HG03060 (cell line): ENCODE data around the gene TEX264.

ENCODE experiments used
- ATAC-seq: cut with Tn5 transposase; IDR thresholded peaks from one replicate; pipeline ENCODE4 v1.9.1; 2021; ENCODE audit warnings: low read depth, moderate number of reproducible peaks; ENCODE audit not compliant: unreplicated experiment

TEX264 gene

DNA sequence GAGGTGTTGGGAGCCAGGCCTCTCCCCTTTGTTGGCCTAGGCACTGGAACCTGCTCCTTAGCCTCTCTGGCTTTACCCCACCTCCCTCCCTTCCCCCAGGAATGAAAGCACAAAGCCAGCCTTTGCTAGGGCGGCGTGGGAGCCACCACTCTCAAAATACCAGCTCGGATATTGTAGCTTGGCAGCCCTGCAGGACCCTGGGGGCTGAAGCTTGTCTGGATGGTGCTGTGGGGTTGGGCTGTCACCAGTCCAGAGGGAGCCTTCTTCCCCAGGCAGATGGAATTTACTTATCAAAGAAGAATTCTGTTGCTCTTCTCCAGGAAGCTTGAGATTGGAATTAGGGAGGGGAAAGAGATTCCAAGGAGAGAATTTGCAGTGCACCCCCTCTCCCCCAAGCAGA lies 20.9 kb downstream of the TEX264 start:
- no peak for ATAC-seq

DNA sequence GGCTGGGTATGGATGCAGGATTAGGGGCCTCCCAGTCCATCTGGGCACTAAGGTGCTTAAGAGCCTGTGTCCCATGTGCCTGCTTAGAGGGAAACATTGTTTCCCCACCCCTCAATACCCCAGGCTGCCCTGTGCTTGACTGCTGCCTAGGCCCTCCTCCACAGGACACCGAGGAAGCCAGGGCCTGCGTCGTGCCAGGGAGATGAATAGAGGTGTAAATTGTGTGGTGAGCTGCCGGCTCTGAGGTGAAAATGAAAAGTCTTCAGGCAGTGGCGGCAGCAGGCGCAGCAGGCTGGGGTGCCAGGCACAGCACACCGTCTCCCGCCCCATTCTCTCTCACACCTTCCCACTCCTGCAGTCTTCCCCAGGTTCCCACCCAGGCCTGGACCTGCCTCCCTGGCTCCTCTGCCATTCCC lies 21.9 kb downstream of the TEX264 start:
- no peak for ATAC-seq

DNA sequence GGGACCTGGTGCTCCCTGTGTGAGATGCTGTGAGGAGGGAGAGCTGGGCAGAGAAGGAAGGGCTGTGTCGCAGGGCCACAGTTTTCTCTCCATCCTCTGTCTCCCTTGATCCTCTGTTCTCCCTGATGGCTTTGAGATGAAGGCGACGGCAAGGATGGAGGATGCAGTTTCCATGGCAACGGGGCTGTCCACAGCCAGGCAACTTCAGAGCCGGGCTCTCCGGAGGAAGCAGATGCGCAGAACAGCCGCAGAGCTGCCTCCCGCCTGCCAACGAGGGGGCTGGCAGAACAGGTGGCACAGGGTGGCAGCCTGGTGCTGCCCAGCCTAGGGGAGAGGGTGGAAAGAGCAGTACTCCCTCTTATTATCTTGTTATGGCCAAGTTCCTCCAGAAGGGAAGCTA lies 25.9 kb downstream of the TEX264 start:
- no peak for ATAC-seq

DNA sequence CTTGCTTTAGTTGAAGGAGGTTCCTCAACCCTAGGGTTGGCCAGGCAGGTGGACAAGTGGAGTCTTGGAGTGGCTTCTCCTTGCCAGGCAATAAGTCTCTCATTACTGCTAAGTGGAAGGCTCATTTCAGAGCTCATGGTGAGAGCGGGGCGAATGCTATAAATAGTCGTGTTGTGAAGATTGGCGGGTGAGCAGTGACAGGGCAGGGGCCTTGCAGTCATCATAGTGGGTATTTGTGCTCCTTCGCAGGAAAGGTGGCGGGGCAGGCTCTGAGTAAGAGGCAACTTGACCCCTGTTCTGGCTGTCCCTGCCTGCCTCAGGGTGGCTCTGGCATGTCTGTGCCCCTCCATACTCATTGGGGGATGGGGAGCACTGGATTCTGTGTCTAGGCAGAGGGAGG lies 27.2 kb downstream of the TEX264 start:
- ATAC-seq, result no peak

DNA sequence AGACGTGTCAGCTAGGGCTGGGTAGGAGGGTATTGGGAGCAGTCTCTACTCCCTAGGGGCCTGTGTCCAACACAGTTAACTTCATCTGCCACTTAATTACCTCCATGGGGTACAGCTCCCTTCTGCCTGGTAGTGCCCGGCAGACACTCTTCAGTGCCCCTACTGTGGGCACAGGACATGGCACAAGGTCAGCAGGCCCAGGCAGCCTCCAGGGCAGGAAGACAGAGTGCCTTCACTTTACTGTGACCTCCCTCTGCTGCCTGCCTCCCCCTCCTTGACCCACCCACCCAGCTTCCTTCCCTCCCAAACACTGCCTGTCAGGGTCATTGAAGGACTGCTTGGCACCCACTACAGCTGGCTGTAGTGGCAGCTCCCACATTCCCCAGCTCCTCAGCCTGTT lies 29.4 kb downstream of the TEX264 start:
- no peak for ATAC-seq

DNA sequence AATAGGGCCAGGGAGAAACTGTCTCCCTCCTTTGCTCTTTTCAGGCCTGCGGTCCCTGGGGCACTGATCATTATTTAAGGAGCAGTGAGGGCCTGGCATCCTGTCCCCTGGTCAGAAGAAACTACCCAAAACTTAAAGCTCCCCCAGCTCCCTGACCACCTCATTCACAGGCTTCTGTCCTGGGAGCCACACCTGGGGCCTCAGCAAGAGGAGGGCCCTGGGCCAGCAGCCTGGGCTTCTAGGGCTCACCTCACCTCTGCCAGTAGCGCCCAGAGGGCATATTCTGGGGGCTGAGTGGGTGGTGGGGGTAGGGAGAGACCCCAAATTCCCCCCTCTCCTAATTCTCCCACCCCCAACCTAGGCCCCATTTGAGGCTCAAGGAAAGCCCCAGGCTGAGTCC lies 31.1 kb downstream of the TEX264 start:
- ATAC-seq, result no peak

DNA sequence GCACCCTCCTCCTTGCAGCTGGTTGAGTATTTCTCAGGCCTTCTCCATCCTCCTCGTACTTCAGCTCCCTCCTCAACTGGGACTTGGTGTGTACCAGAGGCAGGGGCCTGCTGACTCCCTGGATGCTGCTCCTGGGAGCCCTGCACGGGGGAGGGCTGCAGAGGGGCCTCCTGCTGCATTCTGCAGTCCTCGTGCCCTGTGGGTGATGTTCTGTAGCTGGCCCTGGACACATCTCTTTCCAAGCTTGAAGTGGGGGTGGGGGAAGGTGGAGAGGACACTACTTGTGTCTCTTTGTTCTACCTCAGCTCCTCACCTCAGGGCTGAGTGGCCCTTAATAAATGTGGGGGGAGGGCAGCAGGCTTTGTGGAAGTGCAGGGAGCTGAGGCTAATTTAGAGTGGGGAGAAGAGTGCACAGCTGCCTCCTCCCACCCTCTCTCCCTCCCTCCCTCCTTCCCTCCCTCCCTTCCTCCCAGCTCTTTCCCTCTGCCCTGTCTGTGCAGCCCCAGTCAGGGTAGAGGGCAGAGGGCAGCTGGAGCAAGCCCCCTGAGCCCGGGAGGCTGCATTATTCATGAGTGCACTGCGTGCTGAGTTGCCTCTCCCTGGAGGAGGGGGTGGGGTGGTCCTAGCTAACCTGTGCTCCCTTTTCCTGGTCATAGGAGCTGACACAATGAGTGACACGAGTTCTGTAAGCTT lies 32.2 kb downstream of the TEX264 start:
- ATAC-seq, result no peak

DNA sequence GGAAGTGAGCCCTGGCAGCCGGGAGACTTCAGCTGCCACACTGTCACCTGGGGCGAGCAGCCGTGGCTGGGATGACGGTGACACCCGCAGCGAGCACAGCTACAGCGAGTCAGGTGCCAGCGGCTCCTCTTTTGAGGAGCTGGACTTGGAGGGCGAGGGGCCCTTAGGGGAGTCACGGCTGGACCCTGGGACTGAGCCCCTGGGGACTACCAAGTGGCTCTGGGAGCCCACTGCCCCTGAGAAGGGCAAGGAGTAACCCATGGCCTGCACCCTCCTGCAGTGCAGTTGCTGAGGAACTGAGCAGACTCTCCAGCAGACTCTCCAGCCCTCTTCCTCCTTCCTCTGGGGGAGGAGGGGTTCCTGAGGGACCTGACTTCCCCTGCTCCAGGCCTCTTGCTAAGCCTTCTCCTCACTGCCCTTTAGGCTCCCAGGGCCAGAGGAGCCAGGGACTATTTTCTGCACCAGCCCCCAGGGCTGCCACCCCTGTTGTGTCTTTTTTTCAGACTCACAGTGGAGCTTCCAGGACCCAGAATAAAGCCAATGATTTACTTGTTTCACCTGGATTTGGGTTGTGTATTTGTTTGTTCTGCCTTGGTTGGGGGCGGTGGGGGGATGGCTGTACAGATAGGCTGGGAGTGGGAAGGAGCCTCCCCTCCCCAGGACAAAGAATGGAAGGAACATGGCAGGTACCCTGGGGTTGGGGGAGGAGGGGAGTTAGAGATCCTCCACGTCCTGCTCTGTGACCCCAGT lies 32.9 kb downstream of the TEX264 start:
- ATAC-seq, result no peak

DNA sequence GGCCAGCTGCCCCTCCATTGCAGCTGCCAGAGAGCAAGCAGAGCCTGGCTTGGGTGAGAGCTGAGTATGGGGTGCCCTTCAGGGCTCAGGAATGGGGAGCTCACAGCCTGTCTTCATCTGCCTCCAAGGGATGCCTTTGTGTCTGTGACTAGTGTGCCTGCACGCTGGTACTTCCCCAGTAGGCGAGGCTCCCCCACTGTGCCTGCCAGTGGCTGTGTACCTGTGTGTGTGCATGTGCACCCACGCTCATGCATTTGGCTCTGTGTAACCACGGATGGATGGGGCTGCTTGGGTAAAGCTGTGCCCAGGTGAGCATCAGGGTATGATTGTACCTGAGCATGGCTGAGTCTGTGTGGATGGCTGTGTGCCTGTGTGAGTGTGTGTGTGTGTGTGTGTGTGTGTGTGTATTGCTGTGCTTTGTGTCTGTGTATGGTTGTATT lies 33.5 kb downstream of the TEX264 start:
- ATAC-seq, result no peak

DNA sequence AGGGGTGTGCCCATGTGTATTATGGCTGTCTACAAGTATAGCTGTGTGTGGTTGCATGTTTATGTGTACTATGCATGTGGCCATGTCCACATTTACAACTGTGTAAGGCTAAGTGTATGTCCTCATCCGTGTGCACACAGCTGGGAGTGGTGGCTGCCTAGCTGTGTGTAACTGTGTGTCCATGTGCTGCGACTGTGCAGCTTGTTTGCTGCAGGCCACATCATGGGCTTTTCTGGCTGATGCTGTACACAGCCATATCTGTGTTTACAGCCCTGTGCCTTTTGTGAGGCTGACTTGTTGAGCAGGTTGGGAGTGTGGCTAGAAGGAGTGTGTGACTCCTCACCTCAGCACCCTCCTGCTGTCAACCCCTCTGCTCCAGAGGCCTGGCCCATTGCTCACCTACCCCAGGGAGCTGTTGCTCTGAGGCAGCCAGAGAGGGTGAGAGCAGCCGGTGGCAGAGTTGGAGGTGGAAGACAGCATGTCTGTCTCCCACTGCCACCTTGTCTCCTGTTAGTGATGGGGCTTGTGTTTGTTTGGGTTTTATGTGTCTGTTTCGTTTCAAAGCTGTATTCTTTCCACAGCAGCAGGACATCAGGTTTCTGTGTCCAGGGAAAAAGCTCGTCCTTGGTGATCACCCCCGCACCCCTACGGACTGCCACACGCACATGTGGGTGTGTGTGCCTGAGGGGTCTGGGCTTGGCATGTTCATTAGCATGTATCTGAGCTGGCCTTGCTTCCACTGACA lies 34.4 kb downstream of the TEX264 start:
- ATAC-seq, result no peak

DNA sequence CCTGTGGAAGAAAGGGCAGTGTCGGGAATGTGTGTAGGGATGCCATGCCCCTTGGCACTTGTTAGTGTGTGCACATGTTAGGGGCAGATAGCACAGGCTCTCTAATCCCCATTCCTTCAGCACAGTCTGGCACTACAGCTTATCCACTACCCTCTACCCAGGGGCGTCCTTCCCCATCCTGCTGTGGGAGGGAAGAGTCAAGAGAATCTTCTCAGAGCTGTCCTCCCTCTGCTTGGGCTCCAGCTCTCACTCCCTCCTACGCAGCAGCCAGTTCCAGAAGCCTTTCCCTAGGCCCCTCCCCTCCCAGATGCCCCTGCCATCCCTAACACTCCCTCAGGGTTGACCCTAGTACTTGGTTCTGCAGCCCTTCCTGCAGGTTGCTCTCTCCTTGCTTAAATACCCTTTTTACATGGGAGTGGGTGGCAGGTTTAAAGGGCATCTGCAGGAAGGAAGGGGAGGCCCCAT lies 35.0 kb downstream of the TEX264 start:
- ATAC-seq, result no peak

DNA sequence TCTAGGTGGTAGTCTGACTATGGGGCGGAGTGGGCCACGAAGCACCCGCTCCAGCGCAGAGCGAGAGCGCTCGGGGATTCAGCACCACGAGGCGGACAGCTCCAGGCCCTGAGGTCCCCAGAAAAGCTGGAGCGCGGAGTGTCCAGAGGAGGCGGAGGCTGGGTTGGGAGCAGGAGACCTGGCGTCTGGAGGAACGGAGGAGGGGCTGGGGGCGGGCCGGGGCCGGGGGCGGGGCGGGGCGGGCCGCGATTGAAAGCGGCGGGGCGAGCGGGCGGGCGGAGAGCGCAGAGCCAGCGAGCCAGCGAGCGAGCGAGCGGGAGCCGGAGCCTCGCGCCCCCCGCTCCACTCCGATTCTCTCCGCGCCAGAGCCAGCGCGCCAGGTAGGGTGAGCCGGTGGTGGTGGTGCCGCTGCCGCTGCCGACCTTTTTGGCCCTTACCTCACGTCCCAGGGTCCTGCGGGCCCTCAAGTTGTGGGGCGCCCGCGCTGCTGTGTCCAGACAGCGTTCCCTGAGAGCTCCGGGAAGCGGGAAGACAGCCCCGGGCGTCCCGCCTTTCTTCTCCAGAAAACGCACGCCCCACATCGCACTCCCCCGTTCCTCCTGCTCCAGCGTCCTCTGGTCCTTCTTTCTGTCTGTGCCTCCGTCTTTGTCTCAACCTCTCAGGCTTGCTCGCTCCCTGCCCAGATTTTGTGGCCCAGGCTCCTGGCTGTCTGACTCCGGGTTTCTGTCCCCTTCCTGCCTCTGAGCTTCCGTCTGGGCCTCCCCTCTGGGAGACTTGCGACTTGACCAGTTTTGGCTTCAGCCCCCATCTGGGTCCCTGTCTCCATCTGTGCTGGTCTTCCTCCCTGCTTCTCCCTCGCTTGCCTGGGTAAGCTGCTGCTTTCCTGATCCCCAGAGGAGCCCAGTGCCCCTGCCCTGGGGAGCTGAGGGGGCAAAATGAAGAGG lies 36.0 kb downstream of the TEX264 start, which contains the start of gene GRM2:
Gene GRM2 (plus strand): TSS at position 281 of the 944 bp plus-strand sequence. CDS start 1,916 bp downstream, outside the sequence.
- ATAC-seq, result no peak

DNA sequence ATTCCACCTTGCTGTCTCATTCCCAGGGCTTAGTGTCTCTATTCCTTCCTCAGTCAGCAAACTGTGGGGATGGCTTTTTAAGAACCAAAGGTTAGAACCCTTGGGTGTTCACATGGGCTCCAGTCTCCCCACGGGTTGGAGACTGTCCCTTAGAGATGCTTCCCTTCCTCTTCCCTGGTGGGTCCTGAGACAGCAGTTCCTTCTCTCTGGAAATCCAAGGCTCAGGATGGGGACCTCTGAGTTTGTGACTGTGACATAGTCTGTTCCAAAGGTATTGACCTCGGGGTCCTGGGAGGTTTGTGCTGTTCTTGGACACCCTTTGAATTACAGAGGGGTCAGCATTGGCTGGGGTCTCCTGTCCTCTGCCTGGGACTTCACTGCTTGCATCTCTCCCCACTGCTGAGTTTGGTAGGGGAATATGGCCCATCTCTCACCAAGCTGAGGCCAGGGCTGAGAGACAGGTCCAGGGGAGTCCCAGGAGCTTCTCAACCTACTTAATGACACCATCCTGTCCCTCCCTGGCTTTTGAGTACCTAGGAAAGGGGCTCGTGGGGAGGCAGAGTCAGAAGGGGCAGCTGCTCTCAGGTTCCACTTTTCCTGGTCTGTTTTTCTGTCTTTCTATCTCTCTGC lies 37.3 kb downstream of the TEX264 start:
- no peak for ATAC-seq

DNA sequence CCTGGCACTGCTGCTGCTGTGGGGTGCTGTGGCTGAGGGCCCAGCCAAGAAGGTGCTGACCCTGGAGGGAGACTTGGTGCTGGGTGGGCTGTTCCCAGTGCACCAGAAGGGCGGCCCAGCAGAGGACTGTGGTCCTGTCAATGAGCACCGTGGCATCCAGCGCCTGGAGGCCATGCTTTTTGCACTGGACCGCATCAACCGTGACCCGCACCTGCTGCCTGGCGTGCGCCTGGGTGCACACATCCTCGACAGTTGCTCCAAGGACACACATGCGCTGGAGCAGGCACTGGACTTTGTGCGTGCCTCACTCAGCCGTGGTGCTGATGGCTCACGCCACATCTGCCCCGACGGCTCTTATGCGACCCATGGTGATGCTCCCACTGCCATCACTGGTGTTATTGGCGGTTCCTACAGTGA lies 38.0 kb downstream of the TEX264 start:
- no peak for ATAC-seq

DNA sequence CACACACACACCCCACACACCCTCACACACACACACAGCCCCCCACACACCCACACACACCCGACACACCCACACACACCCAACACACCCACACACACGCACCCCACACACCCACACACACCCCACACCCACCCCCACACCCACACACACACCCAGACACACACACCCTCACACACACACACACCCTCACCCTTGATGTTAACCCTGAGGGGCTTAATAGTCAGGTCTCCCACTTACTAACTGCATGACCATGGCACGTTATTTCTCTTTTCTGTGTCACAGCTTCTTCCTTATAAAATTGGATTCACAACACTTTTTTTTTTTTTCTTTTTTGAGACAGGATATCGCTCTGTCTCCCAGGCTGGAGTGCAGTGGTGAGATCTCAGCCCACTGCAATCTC lies 38.6 kb downstream of the TEX264 start:
- ATAC-seq, result no peak

DNA sequence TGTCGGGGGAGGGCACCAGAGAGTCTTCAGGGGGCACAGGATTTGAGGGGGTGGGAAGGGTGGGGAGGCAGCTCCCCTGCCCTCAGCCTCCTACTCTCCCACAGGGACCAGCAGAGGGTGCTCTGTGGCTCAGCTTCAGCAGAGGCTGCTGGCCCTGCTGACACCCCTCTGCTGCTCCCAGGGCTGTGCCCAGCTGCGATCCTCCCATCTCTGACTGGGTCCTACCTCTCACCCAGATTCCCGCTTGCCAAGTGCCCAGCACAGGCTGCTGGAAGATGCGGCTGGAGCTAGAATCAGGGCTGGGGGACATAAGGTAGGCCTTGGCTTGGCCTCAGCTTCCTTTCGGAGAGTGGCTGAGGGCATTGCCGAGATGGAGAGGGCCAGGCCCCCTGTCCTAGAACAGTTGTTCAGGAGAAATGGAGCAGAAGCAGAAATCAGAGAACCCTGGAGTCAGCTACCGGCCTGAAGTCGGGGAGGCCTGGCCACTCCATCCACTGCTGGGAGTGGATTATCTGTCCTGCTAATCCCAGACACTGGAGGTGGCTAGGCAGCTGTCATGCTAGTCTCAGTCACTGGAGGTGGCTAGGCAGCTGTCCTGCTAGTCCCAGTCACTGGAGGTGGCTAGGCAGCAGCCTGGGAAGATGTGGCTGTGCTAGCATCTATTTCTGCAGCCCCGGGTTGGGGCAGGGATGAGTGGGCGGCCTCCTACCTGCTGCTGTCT lies 39.7 kb downstream of the TEX264 start:
- ATAC-seq, result no peak

DNA sequence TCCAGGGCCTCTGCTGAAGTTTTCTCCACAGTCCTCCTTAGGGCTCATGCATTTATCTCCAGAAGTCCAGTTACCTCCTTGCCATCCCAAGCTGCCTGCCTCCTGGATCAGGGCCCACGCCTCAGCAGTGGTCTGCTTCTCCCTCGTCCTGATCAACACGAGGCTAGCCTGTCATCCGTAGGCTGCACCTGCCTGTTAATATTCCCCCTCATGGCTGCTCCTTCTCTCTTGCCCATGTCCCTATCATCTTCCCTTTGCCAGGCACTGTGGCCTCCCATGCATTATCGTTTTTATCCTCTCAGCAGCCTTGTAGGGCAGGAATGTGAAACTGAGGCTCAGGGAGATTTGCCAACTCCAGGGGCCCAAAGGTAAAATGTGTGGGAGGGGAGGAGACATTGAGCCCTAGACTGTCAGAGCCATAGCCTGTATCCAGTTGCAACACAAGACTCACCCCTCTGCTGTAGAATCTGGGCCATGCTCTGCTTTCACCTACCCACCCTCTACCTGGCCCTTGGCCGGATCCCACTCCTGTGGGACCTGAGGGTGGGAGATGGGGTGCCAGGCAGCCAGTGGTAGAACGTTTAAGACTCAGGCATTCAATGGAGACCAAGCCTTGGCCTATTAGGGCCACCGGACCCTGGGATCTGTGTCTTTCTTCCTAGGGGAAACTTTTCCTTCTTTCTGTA lies 40.4 kb downstream of the TEX264 start:
- no peak for ATAC-seq

DNA sequence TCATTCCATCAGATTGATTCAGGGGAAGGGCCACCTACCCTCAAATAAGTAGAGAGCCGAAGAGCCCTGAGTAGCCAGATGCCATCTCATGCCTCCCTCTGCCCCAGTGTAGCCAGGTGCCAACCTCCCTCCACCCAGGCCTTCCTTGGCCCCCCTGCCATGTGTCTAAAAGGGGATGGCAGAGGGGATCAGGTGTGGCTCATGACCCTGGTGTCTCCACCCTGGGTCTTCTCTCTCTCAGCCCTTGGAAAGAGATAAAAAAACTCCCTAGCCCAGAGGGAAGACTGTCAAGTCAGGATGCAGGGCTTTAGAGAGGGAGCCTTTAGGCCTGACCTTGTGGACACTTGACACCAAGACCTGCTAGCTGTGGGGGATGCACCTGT lies 41.0 kb downstream of the TEX264 start:
- no peak for ATAC-seq
